Calu3 (cell line): ENCODE measurements around the gene FILIP1L. TPM values are rescaled to one million over a fixed set of nuclear protein-coding genes. Genes with fewer than 3 reads are reported as not detected.
A peak's percentile ranks its signal among the peaks of the same experiment; 100 is the strongest.

Experiments used
- BruUV-seq: library from RNA; stranded (reverse); fragments of 400-500 nt; replicated peaks from 2 replicates; lab custom pipeline; 2021; lab: Mats Ljungman, UMichigan
- CTCF ChIA-PET: fragments of 300-600 bp; sonication (Branson Sonifier 250); formaldehyde crosslinking; loops from one replicate; lab custom pipeline; 2022; ENCODE audit warnings: antibody characterized with exemption; lab: Charles Lee
- DNase-seq: peaks from one replicate; pipeline ENCODE4 v3.0.0; 2022
- H3K27ac Mint-ChIP-seq: one replicate; pipeline ENCODE4 v1.8.0; 2022; ENCODE audit warnings: mixed read lengths; ENCODE audit not compliant: unreplicated experiment
- H3K27me3 Mint-ChIP-seq: one replicate; pipeline ENCODE4 v1.8.0; 2022; ENCODE audit warnings: mixed read lengths; ENCODE audit not compliant: unreplicated experiment
- H3K36me3 Mint-ChIP-seq: one replicate; pipeline ENCODE4 v1.8.0; 2022; ENCODE audit warnings: mild to moderate bottlenecking, moderate library complexity, mixed read lengths; ENCODE audit not compliant: insufficient read depth, unreplicated experiment
- H3K4me1 Mint-ChIP-seq: one replicate; pipeline ENCODE4 v1.8.0; 2022; ENCODE audit warnings: mild to moderate bottlenecking, low read depth, mixed read lengths; ENCODE audit not compliant: unreplicated experiment
- H3K4me3 Mint-ChIP-seq: one replicate; pipeline ENCODE4 v1.8.0; 2022; ENCODE audit warnings: mild to moderate bottlenecking, low read depth, moderate library complexity, mixed read lengths; ENCODE audit not compliant: unreplicated experiment
- H3K9me3 Mint-ChIP-seq: one replicate; pipeline ENCODE4 v1.8.0; 2022; ENCODE audit warnings: low read depth, mixed read lengths; ENCODE audit not compliant: unreplicated experiment
- CTCF ChIP-seq: fragments of 200-600 bp; IDR thresholded peaks from one replicate; pipeline ENCODE4 v1.8.0; 2022; ENCODE audit warnings: antibody characterized with exemption; ENCODE audit not compliant: unreplicated experiment
- intact Hi-C: fragments of 100-400 bp; cut with micrococcal nuclease; formaldehyde crosslinking; loops from one replicate; pipeline ENCODE4 v1.10.0; 2022; ENCODE audit not compliant: unreplicated experiment
- total RNA-seq: library from RNA; stranded (reverse); gene quantifications from 2 replicates; pipeline ENCODE4 v1.2.3, GENCODE V29; 2022

FILIP1L gene
- total RNA-seq, 1 experiment from 2014 or later, result 5.2 TPM

GRCh38 chr3:99948467-99949089 lies 165.7 kb downstream of the FILIP1L start:
- intact Hi-C loops, result no loop called here
- BruUV-seq, result no TSS peak
- no peaks in the 10 kb centered on the region for H3K9me3 Mint-ChIP-seq
- H3K36me3 Mint-ChIP-seq, result no peaks in the 10 kb centered on the region
- no peak overlapping the region for H3K4me3 Mint-ChIP-seq
- peaks cover 54% of the 10 kb centered on the region for H3K4me1 Mint-ChIP-seq
- H3K27me3 Mint-ChIP-seq, result no peaks in the 10 kb centered on the region
- TF ChIP-seq CTCF, result no peak
- DNase-seq, result no peak
- peak overlapping the region; percentile 58 for H3K27ac Mint-ChIP-seq
- CTCF ChIA-PET, result interaction anchor here (0.5 to 1.0 kb wide), 2 partner anchors 23 to 117 kb away, joined by 3 read pairs; no protein-coding TSS in a partner anchor

- CTCF ChIA-PET, result interaction anchor here (0.7 kb wide), 1 partner anchor 133 kb away, joined by 4 read pairs; no protein-coding TSS in a partner anchor
- H3K4me1 Mint-ChIP-seq, result peaks cover 46% of the 10 kb centered on the region
- no TSS peak for BruUV-seq
- intact Hi-C loops, result no loop called here
- no peaks in the 10 kb centered on the region for H3K9me3 Mint-ChIP-seq
- H3K27ac Mint-ChIP-seq, result no peak overlapping the region
- no peaks in the 10 kb centered on the region for H3K36me3 Mint-ChIP-seq
- DNase-seq, result no peak
- no peak for TF ChIP-seq CTCF
- no peaks in the 10 kb centered on the region for H3K27me3 Mint-ChIP-seq
- H3K4me3 Mint-ChIP-seq, result no peak overlapping the region
Measured at GRCh38 chr3:99947356-99947755, 166.9 kb downstream of the FILIP1L start.

- CTCF ChIA-PET, result interaction anchor here (0.6 to 1.2 kb wide), 2 partner anchors 25 to 27 kb away, joined by 3 read pairs; no protein-coding TSS in a partner anchor
- Mint-ChIP-seq H3K36me3 (no peaks in the 10 kb centered on the region), H3K4me1 (peaks cover 33% of the 10 kb centered on the region), H3K9me3 (no peaks in the 10 kb centered on the region), H3K27ac (peak overlapping the region; percentile 14), H3K27me3 (no peaks in the 10 kb centered on the region), H3K4me3 (no peak overlapping the region)
- intact Hi-C loops, result no loop called here
- no TSS peak for BruUV-seq
- no peak for DNase-seq
- no peak for TF ChIP-seq CTCF
Measured at GRCh38 chr3:99945328-99945995, 168.8 kb downstream of the FILIP1L start.

- H3K27me3 Mint-ChIP-seq, result no peaks in the 10 kb centered on the region
- TF ChIP-seq CTCF, result no peak
- no peaks in the 10 kb centered on the region for H3K9me3 Mint-ChIP-seq
- intact Hi-C loops, result no loop called here
- peaks cover 27% of the 10 kb centered on the region for H3K4me1 Mint-ChIP-seq
- H3K4me3 Mint-ChIP-seq, result no peak overlapping the region
- H3K36me3 Mint-ChIP-seq, result no peaks in the 10 kb centered on the region
- DNase-seq, result no peak
- CTCF ChIA-PET, result no interaction called here
- BruUV-seq, result no TSS peak
- H3K27ac Mint-ChIP-seq, result no peak overlapping the region
Measured at GRCh38 chr3:99943931-99944761, 170.2 kb downstream of the FILIP1L start.
